Skeletal muscle tissue (tissue), 4 donors: ENCODE measurements around the gene C21orf58. TPM values are rescaled to one million over a fixed set of nuclear protein-coding genes. Genes with fewer than 3 reads are reported as not detected.
"Not testable (repeated sequence)": the region's sequence is repeated elsewhere in the genome, so short reads cannot be mapped to it uniquely, and the experiment has no call there.

ENCODE experiments used
- H3K27ac ChIP-seq: one replicate; pipeline ENCODE4 v1.7.0; 2013; ENCODE audit warnings: mild to moderate bottlenecking, low read depth, low read length, inconsistent platforms
- H3K27me3 ChIP-seq, 3 donors: one replicate each; pipeline ENCODE4 v1.7.0; 2013; ENCODE audit warnings: low read length in 3 of 3; ENCODE audit not compliant: control insufficient read depth in 3 of 3, insufficient read depth in 3 of 3
- H3K36me3 ChIP-seq, 3 donors: one replicate each; pipeline ENCODE4 v1.7.0; 2013; ENCODE audit warnings: low read length in 3 of 3; ENCODE audit not compliant: control insufficient read depth in 3 of 3, insufficient read depth in 3 of 3
- H3K4me1 ChIP-seq, 3 donors: one replicate each; pipeline ENCODE4 v1.7.0; 2013; ENCODE audit warnings: low read length in 3 of 3, mild to moderate bottlenecking in 3 of 3; ENCODE audit not compliant: control insufficient read depth in 3 of 3, insufficient read depth in 3 of 3
- H3K4me3 ChIP-seq, 3 donors: one replicate each; pipeline ENCODE4 v1.7.0; 2013; ENCODE audit warnings: low read length in 3 of 3
- H3K9ac ChIP-seq, 3 donors: one replicate each; pipeline ENCODE4 v1.7.0; 2013; ENCODE audit warnings: low read length in 3 of 3, mild to moderate bottlenecking in 3 of 3, moderate library complexity in 2 of 3, low read depth in 1 of 3
- H3K9me3 ChIP-seq, 3 donors: one replicate each; pipeline ENCODE4 v1.7.0; 2013; ENCODE audit warnings: low read length in 3 of 3; ENCODE audit not compliant: control insufficient read depth in 3 of 3
- total RNA-seq: library from RNA; depleted of rRNA; stranded (reverse); fragments of >200 nt; gene quantifications from one replicate; pipeline ENCODE4 v1.2.3, GENCODE V29; 2014
- donor health status: Osteomylitis.

The C21orf58 gene
- total RNA-seq, 1 donor from 2014 or later = 3.1 TPM

DNA sequence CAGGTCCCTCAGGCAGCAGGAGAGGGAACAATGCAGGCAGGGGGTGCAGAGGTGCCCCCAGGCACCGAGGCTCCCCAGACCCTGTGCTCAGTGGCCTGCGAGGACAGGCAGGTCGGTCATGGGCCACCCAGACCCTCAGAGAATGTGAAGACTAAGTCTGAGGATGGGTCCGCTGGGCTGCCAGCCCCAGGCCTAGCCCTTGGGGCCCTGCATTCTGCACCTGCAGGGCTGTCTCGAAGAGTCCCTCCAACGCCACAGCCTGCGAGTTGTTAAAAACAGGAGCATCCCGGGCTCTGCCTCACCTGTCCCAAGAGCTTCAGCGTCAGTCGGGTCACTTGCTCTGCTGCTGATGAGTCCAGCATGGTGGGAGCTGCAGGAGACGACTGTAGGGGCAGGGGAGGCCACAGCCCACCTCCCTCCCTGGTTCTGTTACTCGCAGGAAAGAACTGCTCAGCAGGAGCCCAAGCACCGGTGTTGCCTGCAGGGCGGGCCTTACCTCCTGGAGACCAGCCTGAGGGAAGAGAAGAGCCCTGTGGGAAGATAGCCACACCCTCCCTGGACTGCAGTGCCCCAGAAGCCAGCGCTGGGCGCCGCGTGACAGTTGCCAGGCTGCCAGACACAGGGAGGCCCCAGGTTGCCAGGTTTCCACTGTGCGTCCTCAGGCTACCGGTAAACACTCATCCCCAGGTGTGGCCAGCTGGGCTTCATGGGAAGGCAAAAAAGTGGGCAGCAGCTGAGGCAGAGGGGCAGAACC, 5.8 kb downstream of the C21orf58 start:
- H3K9me3 ChIP-seq = no peaks in the 10 kb centered on the region
- no peaks in the 10 kb centered on the region for H3K27me3 ChIP-seq
- peaks cover 10 to 18% (median 10%) of the 10 kb centered on the region in 3 donors for H3K4me1 ChIP-seq
- peak overlapping the region in 1 of 3 donors; percentile 25 for H3K9ac ChIP-seq
- no peak overlapping the region for H3K27ac ChIP-seq
- no peaks in the 10 kb centered on the region for H3K36me3 ChIP-seq
- no peak overlapping the region for H3K4me3 ChIP-seq

DNA sequence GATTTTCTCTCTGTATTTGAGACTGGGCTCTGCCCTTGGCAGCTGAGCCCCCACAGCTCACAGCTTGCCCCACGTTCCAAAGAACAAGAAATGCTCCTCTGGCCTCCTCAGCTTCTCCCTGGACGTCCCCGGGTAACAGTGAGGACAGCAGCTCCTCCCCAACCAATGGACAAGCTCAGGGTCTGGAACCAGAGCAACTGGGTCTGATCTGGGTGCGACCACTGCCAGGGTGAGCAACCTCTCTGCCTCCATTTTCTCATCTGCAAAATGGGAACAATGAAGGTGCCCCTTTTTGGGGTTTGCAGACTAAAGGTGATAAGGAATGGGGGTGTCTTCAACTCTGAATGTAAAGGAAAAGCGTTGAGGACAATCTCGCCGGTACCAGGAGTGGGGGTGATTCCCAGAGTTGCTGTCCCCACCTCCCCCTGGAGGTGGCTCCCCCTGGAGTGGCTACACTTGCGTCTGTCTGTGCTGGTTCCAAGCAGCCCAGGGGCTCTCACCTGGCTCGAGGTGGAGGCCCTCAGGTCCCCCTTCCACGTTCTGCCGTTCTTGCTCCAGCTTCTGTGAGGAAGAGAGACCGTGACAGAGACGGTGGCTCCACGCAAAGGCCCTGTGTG, 6.9 kb downstream of the C21orf58 start:
- Histone ChIP-seq H3K36me3 (no peaks in the 10 kb centered on the region), H3K27ac (no peak overlapping the region), H3K4me3 (no peak overlapping the region), H3K9ac (no peak overlapping the region), H3K4me1 (peaks cover 0 to 7% (median 0%) of the 10 kb centered on the region in 3 donors), H3K9me3 (no peaks in the 10 kb centered on the region), H3K27me3 (no peaks in the 10 kb centered on the region)

DNA sequence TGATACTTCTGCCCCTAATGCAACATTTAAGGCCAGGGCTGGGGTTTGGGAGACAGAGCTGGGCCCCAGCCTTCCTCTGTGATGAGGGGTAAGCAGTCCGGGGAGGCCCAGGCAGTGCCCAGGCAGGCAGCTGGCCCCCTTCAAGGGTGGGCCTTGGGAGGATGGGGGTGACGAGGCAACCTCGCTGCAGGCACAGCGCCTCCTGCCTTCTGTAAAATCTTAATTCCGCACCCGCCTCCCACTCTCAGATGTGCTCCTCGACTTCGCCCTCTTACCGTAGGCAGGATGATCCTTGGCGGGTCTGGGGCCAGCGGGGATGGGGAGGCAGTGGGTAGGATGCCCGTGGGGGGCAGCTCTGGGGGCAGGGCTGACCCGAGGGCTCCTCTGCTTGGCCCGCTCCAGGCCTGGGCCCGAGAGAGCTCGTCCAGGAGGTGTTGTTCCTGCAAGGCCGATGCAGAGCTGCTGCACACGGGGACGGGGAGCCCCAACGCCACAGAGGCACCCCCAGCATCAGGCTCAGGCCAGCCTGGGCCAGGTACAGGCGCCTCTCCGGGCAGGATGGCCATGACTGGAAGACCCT, 9.1 kb downstream of the C21orf58 start:
- Histone ChIP-seq H3K9me3 (no peaks in the 10 kb centered on the region), H3K4me1 (no peaks in the 10 kb centered on the region), H3K36me3 (no peaks in the 10 kb centered on the region), H3K4me3 (no peak overlapping the region), H3K27ac (no peak overlapping the region), H3K27me3 (no peaks in the 10 kb centered on the region), H3K9ac (no peak overlapping the region)

DNA sequence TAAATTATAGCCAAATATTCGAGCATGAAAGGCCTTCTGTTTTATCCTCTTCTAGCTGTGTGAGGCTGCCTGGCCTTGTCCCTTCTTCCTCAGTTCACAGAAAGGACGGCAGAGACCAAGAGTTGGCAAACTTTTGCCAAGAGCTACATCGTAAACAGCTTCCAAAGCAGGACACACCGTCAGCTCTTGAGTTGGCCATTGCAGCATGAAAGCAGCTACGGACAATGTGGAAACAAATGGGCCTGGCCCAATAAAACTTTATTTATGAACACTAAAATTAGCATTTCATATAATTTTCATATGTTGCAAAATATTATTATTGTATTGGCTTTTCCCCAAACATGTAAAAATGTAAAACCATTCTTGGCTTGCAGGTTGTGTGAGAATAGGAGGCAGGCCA, 10.7 kb downstream of the C21orf58 start:
- Histone ChIP-seq H3K9ac (no peak overlapping the region), H3K4me1 (no peaks in the 10 kb centered on the region), H3K27ac (no peak overlapping the region), H3K9me3 (no peaks in the 10 kb centered on the region), H3K27me3 (no peaks in the 10 kb centered on the region), H3K4me3 (no peak overlapping the region), H3K36me3 (no peaks in the 10 kb centered on the region)

DNA sequence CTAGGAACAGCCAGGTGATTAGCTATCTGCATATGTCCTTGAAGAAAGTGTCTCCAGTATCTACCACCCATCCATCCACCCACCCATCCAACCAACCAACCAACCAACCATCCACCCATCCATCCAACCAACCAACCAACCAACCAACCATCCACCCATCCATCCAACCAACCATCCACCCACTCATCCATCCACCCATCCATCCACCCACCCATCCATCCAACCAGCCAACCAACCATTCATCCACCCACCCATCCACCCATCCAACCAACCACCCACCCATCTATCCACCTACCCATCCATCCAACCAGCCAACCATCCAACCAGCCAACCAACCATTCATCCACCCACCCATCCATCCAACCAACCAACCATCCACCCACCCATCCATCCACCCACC, 12.1 kb downstream of the C21orf58 start:
- Histone ChIP-seq H3K27ac (no peak overlapping the region), H3K9ac (no peak overlapping the region), H3K9me3 (no peaks in the 10 kb centered on the region), H3K4me1 (no peaks in the 10 kb centered on the region), H3K27me3 (no peaks in the 10 kb centered on the region), H3K36me3 (no peaks in the 10 kb centered on the region), H3K4me3 (no peak overlapping the region)

DNA sequence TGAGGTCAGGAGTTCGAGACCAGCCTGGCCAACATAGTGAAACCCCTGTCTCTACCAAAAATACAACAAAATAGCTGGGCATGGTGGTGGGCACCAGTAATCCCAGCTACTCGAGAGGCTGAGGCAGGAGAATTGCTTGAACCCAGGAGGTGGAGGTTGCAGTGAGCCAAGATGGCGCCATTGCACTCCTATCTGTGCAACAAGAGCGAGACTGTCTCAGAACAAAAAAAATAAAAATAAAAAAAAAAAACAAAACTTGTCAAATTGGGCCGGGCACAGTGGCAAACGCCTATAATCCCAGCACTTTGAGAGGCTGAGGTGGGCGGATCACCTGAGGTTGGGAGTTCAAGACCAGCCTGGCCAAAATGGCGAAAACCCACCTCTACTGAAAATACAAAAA, 13.4 kb downstream of the C21orf58 start:
- not testable (repeated sequence) for H3K27me3 ChIP-seq, H3K4me3 ChIP-seq, H3K4me1 ChIP-seq, H3K9ac ChIP-seq, H3K27ac ChIP-seq, H3K9me3 ChIP-seq, H3K36me3 ChIP-seq

DNA sequence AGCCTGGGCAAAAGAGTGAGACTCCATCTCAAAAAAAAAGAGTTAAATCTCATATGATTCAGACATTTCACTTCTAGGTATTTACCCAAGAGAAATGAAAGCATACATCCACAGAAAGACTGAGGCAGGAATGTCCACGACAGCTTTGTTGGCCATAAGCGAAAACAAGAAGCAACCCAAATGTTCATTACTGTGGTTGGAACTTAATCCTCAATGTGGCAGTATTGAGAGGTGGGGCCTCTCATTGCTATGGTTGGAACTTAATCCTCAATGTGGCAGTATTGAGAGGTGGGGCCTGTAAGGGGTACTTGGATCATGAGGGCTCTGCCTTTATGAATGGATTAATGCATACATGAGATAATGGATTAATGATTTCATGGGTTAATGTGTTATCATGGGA, 15.2 kb downstream of the C21orf58 start:
- Histone ChIP-seq H3K27me3 (no peaks in the 10 kb centered on the region), H3K36me3 (peaks cover 4 to 7% (median 5%) of the 10 kb centered on the region in 3 donors), H3K9ac (no peak overlapping the region), H3K4me3 (no peak overlapping the region), H3K27ac (no peak overlapping the region), H3K9me3 (no peaks in the 10 kb centered on the region), H3K4me1 (no peaks in the 10 kb centered on the region)

DNA sequence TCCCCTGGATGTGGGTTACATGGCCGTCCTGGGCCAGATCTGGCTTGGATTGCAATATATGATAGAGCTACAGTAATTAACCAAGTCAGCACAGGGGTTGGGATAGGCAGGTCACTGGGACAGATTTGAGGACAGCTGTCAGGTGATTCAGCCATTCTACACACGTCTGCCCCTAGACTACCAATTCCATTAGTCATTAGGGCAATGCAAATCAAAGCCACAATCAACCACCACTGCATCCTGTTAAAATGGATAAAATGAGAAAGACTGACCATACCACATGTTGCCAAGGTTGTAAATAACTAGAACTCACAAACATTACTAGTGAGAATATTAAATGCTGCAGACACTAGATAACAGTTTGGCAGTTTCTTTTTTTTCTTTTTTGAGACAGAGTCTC, 16.0 kb downstream of the C21orf58 start:
- no peak overlapping the region for H3K9ac ChIP-seq
- no peaks in the 10 kb centered on the region for H3K9me3 ChIP-seq
- peaks cover 4 to 7% (median 5%) of the 10 kb centered on the region in 3 donors for H3K36me3 ChIP-seq
- H3K27me3 ChIP-seq = no peaks in the 10 kb centered on the region
- no peak overlapping the region for H3K4me3 ChIP-seq
- no peak overlapping the region for H3K27ac ChIP-seq
- H3K4me1 ChIP-seq = no peaks in the 10 kb centered on the region

DNA sequence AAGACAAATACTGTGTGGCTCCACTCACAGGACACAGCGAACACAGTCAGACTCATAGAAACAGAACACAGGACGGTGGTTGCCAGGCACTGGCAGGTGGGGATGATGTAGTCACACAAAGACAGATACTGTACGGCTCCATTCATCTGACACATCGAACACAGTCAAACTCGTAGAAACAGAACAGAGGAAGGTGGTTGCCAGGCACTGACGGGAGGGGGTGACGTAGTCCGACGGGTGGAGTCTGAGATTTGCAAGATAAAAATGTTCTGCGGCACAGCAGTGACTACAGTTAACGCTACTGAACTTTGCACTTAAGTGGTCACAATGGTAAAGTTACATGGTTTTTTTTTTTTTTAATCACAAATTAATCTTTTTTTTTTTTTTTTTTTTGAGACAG, 18.7 kb downstream of the C21orf58 start:
- H3K9ac ChIP-seq = no peak overlapping the region

DNA sequence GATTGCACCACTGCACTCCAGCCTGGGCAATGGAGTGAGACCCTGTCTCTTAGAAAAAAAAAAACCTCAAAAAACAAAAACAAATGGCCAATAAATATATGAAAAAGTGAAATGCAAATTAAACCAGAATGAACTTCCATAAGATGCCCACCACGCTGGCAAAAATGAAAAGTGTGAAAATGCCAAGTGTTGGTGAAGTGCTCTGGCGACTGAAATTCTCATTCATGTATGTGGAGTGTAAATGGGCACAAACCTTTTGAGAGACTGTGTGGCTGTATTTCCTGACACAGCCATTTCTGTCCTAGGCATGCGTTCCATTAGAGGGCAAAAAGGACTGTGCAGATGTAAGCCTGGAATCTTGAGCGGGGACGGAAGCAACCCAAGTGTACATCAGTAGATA, 19.2 kb downstream of the C21orf58 start:
- no peak overlapping the region for H3K27ac ChIP-seq
- peaks cover under 1 to 2% (median 1%) of the 10 kb centered on the region in 3 donors for H3K27me3 ChIP-seq
- no peak overlapping the region for H3K4me3 ChIP-seq
- no peaks in the 10 kb centered on the region for H3K9me3 ChIP-seq
- H3K9ac ChIP-seq = no peak overlapping the region
- no peaks in the 10 kb centered on the region for H3K4me1 ChIP-seq
- H3K36me3 ChIP-seq = peaks cover 6 to 10% (median 7%) of the 10 kb centered on the region in 3 donors

More for the DNA sequence above, 18.7 kb downstream of the C21orf58 start:
- Histone ChIP-seq H3K4me3 (no peak overlapping the region), H3K4me1 (no peaks in the 10 kb centered on the region), H3K27ac (no peak overlapping the region), H3K9me3 (no peaks in the 10 kb centered on the region), H3K27me3 (no peaks in the 10 kb centered on the region), H3K36me3 (peaks cover 5 to 10% (median 6%) of the 10 kb centered on the region in 3 donors)
